HG03139 (cell line): Measurements from ENCODE around the gene IGF1R.
A peak's percentile ranks its signal among the peaks of the same experiment; 100 is the strongest.
"Not testable (repeated sequence)": the region's sequence is repeated elsewhere in the genome, so short reads cannot be mapped to it uniquely, and the experiment has no call there.

Experiments
- ATAC-seq: cut with Tn5 transposase; IDR thresholded peaks from one replicate; pipeline ENCODE4 v1.9.1; 2021; ENCODE audit not compliant: unreplicated experiment

The IGF1R gene

GRCh38 chr15:98647774-98648653, at the start of gene IGF1R:
IGF1R (plus strand) TSS chr15:98648539; CDS start chr15:98649582, 1,043 bp downstream.
- peak; percentile 49 for ATAC-seq

- peak; percentile 72 for ATAC-seq
Measured at GRCh38 chr15:98599909-98600691, 48.2 kb upstream of the IGF1R start.

DNA sequence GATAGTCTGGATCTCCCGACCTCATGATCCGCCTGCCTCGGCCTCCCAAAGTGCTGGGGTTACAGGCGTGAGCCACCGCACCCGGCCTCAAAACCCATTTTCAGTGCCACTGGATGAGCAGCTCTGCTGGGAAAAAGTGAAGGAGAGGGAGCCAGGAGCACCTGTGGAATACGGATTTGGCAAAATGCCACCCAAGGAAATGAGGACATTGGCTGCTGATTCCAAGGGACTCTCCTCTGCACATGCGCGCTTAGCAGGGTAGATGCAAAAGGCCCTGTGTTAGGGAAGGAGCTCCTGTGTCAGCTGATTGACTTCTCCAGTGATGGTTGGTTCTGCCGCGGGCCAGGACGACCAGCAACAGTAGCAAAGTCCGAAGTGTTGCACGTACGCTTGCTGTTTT, 43.4 kb upstream of the IGF1R start:
- ATAC-seq: no peak

DNA sequence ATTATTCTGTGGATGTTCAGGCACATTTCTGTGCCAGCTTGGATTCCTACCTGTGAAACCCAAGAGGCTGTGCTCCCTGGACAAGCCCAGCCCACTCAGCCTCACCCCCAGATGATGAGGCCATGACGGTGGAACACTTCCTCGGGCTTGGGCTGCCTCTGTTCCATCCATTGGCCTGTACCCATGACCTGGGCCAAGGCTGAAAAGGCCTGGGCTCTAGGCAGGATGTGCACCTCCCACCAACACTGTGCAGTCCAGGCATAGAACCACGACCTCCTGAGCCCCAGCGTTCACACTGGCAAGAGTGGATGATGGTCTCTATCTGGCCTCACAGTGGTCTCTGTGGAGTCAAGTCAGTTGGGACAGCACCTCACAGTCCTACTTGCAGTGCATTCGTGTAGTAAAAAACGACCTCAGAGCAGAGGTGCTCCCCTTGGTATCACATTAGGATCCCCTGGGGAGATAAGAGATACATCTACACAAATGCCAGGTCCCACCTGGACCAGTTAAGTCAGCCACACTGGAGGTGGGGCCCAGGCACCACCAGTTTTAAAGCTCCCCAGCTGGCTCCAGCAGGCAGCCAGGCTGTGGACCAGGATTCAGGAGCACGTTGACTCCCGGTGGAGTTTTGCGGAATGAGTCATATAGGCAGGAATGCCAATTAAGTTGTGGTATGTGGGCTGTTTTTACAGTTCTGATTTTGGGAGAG, 39.0 kb upstream of the IGF1R start:
- ATAC-seq: no peak

- no peak for ATAC-seq
Measured at GRCh38 chr15:98610991-98611390, 37.3 kb upstream of the IGF1R start.

DNA sequence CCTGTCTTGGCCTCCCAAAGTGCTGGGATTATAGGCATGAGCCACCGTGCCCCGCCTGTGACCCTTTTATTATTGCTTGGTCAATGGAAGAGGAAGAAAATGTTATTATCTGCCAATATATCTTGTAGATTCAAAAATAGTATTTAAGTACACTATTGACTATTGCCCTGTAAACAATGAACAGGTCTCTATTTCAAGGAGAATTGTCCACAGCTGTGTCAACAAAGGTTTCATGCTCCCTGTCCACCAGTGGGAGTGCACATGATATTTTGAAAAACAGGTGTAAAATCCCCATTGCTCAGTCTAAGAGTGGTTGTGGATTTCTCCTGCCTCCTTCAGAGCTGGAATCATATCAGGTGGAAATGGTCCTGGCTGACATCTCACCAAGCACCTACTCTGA, 36.5 kb upstream of the IGF1R start:
- no peak for ATAC-seq

GRCh38 chr15:98612490-98613110, 35.7 kb upstream of the IGF1R start:
- no peak for ATAC-seq

- ATAC-seq: no peak
Measured at GRCh38 chr15:98614681-98615080, 33.7 kb upstream of the IGF1R start.

GRCh38 chr15:98616397-98616796, 31.9 kb upstream of the IGF1R start:
- ATAC-seq: no peak

- ATAC-seq: no peak
Measured at GRCh38 chr15:98617328-98617980, 30.9 kb upstream of the IGF1R start.

- not testable (repeated sequence) for ATAC-seq
Measured at GRCh38 chr15:98618576-98618975, 29.8 kb upstream of the IGF1R start.

DNA sequence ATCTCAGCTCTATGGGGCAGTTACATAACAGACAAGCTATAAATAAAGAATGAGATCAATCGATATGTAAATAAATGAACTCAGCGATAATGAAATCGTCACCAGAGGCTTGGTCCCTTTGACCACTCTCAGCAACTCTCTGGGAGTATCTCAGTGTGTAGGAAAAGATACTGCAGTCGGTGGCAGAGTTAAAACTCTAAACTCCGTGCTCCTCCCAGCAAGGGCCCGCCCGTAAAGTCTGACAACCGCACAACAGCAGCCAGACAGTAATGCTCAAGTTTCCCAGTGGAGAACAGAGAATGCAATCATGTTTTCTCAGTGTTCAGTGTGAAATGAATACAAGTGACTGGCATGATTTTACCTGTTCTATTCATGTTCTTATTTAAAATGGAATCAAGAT, 28.3 kb upstream of the IGF1R start:
- no peak for ATAC-seq

DNA sequence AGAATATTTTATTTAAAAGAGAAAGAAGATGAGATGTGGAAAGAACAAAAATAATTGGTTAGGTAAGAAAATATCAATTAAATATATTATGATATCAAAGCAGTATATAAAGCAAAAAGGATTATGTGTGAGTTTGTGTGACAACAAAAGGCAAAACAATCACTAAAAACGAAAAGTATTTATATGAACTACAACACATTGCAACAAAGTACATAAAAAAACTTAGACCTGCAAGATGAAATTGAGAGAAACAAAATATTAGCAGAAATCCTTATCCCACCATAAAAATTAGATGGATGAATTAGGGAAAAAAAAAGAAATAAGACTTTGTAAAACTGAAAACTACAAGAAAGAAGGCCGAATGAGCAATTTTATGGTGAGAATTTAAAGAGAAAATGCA, 27.3 kb upstream of the IGF1R start:
- ATAC-seq: no peak

DNA sequence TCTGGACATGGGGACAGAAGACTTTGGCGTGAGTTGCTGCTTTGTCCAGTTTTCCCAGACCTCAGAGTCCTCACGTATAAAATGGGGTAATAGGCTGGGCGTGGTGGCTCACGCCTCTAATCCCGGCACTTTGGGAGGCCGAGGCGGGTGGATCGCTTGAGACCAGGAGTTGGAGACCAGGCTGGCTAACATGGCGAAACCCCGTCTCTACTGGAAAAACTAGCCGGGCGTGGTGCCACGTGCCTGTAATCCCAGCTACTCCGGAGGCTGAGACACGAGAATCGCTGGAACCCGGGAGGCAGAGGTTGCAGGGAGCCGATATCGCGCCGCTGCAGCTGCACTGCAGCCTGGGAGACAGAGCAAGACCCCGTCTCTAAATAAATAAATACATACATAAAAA, 22.7 kb upstream of the IGF1R start:
- no peak for ATAC-seq

DNA sequence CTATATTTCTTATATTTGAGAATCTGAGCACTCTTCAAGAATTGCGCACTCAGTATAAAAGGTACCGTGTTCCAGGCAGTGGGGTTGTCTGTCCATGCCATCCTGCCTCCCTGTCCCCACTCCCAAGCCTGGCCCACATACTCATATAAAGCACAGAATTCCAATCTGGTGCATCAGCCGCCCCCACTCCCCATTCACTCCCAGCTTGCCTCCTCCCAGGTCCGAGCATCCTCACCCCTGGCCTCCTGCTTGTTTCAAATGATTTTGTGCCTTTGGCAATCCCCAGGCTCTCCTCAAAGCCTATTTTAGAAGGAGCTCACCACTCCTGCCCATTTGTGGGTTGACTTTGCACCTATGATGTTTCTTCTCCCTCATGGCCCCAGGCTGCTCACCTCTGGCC, 22.2 kb upstream of the IGF1R start:
- ATAC-seq: no peak

DNA sequence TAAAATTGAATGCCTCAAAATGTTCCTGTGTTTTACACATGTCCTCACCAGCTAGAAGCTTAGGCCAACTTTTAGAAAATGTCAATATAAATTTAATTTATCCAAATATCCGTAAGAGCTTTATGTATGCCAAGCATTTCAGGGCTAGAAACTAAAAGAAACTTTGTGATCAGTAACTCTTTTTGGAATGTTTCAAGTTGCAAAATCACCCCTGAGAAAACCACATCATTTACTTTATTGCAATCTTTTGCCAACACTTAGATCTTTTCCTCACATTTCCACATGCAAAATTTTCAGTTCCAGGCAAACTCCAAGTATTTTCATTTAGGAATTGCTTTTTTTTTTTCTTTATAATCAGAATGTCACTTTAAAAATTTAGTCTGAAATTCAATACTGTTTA, 20.1 kb upstream of the IGF1R start:
- ATAC-seq: no peak

GRCh38 chr15:98635848-98636247, 12.5 kb upstream of the IGF1R start:
- ATAC-seq: no peak

- no peak for ATAC-seq
Measured at GRCh38 chr15:98643115-98643514, 5.2 kb upstream of the IGF1R start.

- no peak for ATAC-seq
Measured at GRCh38 chr15:98646546-98647025, 1.8 kb upstream of the IGF1R start.

DNA sequence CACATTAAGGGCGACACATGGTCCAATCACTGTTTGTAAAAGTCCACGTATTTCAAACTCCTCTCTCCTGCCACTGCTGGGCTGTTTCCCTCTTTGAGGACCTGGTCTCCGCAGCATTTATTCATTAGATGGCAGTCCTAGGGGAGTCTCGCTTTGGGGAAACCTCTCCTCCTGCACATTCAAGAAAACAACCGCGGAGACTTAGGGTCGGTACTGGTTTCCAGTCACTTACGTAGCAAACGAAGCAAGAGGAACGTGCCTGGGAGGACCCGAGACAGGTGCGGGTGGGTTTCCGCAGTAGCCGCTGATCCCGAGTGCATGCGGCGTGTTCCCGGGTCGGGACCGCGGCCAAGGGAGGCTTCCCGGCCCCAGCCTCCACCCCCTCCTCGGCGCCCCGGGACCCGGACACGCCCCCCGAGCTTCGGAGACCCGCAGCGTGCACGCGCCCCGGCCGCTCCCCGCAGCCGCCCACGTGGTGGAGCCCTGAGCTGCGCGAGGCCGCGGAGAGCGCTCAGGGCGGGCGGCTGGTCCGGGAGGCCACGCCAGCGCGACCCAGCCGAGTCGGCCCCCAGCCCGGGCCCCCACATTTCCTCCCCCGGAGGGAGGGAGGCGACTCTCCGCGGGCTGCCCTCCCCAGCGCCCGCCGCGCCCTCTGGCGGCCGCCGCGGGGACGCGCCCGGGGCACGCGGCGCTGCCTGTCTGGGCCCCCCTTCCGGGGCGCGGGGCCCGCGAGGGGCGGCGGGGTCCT, 1.1 kb upstream of the IGF1R start:
- peak; percentile 43 for ATAC-seq
